Spleen (tissue), 7 donors: ENCODE measurements around the gene GALNT12.

ENCODE experiments used
- POLR2A ChIP-seq, 3 donors: fragments of 450-650 bp; IDR thresholded peaks; one replicate each; pipeline ENCODE4 v1.5.1; 2017; ENCODE audit warnings: antibody characterized with exemption in 3 of 3, mild to moderate bottlenecking in 1 of 3
- POLR2AphosphoS5 ChIP-seq, 3 donors: sonication (generic); formaldehyde crosslinking; IDR thresholded peaks; one replicate each; pipeline ENCODE4 v1.5.1; 2017; ENCODE audit warnings: antibody characterized with exemption in 3 of 3
- TF ChIP-seq, protein P1 (sequence below), 11 experiments: fragments of 200-600 bp in 7 of 11; fragments of 450-650 bp in 4 of 11; sonication (generic) in 4 of 11; IDR thresholded peaks in 8 of 11; conservative IDR thresholded peaks in 3 of 11; 1 replicate in 7 of 11; 2 replicates in 4 of 11; pipeline versions ENCODE4 v1.4.0 to v1.8.0; 2016 to 2021; ENCODE audit warnings: antibody characterized with exemption in 11 of 11, inconsistent platforms in 4 of 11, mild to moderate bottlenecking in 1 of 11
- donor health status: DM: no; HTN: no; CAD: no; lungs with moderate emphysema.
- donor health status: DM: no; HTN: no; CAD: no.
- donor health status: DM: no; HTN: no; CAD: no.

DNA sequence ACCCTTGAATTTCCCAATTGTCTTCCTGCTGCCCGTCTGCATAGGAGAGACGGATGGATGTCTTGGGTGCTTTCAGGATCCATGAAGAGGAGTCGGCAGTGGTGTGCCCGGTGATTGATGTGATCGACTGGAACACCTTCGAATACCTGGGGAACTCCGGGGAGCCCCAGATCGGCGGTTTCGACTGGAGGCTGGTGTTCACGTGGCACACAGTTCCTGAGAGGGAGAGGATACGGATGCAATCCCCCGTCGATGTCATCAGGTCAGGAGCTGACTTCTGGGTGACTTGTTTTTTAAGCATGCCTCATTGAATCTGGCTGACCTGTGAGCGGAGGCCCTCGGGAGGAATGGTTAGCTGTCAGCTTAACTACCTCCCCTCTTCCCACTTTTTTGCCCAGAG is 24.2 kb downstream of the GALNT12 start:
- TF ChIP-seq, protein P1, sequence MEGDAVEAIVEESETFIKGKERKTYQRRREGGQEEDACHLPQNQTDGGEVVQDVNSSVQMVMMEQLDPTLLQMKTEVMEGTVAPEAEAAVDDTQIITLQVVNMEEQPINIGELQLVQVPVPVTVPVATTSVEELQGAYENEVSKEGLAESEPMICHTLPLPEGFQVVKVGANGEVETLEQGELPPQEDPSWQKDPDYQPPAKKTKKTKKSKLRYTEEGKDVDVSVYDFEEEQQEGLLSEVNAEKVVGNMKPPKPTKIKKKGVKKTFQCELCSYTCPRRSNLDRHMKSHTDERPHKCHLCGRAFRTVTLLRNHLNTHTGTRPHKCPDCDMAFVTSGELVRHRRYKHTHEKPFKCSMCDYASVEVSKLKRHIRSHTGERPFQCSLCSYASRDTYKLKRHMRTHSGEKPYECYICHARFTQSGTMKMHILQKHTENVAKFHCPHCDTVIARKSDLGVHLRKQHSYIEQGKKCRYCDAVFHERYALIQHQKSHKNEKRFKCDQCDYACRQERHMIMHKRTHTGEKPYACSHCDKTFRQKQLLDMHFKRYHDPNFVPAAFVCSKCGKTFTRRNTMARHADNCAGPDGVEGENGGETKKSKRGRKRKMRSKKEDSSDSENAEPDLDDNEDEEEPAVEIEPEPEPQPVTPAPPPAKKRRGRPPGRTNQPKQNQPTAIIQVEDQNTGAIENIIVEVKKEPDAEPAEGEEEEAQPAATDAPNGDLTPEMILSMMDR (IDR thresholded peaks at IDR 0.05 in 8 of 11, conservative IDR thresholded peaks at IDR 0.05 in 3 of 11), result no peak
- TF ChIP-seq POLR2AphosphoS5 (IDR thresholded peaks at IDR 0.05), result no peak
- TF ChIP-seq POLR2A (IDR thresholded peaks at IDR 0.05), result no peak
